ENCODE data around the gene RYR1.

GRCh38 chr19:38412961-38413360 lies 20.5 kb upstream of the RYR1 start:
- TF ChIP-seq SP1 (IDR thresholded peaks at IDR 0.05; ENCODE audit: low read depth) (no peak), POLR2A (IDR thresholded peaks at IDR 0.05; ENCODE audit: borderline replicate concordance, extremely low read depth, insufficient read depth, insufficient read length) (no peak), POLR2AphosphoS5 (IDR thresholded peaks at IDR 0.05; ENCODE audit: low read depth, low read length) (no peak), REST (IDR thresholded peaks at IDR 0.05; ENCODE audit: low read depth) (no peak), EZH2 (IDR thresholded peaks at IDR 0.05) (no peak), CTCF (IDR thresholded peaks at IDR 0.05 in 2 of 3, conservative IDR thresholded peaks at IDR 0.05 in 1 of 3; ENCODE audit: borderline replicate concordance in 1 of 3, insufficient read depth in 1 of 3, low read depth in 2 of 3, low read length in 2 of 3) (no peak), JUND (IDR thresholded peaks at IDR 0.05) (no peak), YY1 (IDR thresholded peaks at IDR 0.05; ENCODE audit: extremely low read depth, insufficient replicate concordance, low read depth, low read length) (no peak), ZNF274 (IDR thresholded peaks at IDR 0.05; ENCODE audit: low read depth, low read length) (no peak), MAX (IDR thresholded peaks at IDR 0.05) (no peak), SIN3A (IDR thresholded peaks at IDR 0.05; ENCODE audit: low read depth) (no peak)

Measured in HCT116 (cell line).